Fibroblast of lung (primary cell): ENCODE data around the gene STK10.

Source experiments
- CTCF ChIP-seq, 2 donors: IDR thresholded peaks in 1 of 2; conservative IDR thresholded peaks in 1 of 2; 1 replicate in 1 of 2; 2 replicates in 1 of 2; pipeline ENCODE4 v1.5.1; 2011 to 2012; ENCODE audit warnings: low read length in 2 of 2, control low read depth in 1 of 2, inconsistent platforms in 1 of 2, low read depth in 1 of 2, mild to moderate bottlenecking in 1 of 2
- EZH2 ChIP-seq: IDR thresholded peaks from 2 replicates; pipeline ENCODE4 v1.5.1; 2012; ENCODE audit warnings: low read length, control low read depth, mild to moderate bottlenecking; ENCODE audit errors: missing control alignments

GRCh38 chr5:172177176-172177575 lies 10.8 kb downstream of the STK10 start:
- TF ChIP-seq CTCF (conservative IDR thresholded peaks at IDR 0.05 in 1 of 2, IDR thresholded peaks at IDR 0.05 in 1 of 2; ENCODE audit: low read depth in 1 of 2, low read length in 2 of 2) (no peak), EZH2 (no peak)
